IMR-90 (cell line): ENCODE data around the gene B3GNT5. TPM values are rescaled to one million over a fixed set of nuclear protein-coding genes. Genes with fewer than 3 reads are reported as not detected.

Source experiments
- ATAC-seq: fragments of 200-7000 bp; cut with Tn5 transposase; 2 replicates; pipeline ENCODE4 v1.9.1; 2020; ENCODE audit warnings: low read depth, mild to moderate bottlenecking, moderate library complexity
- BruUV-seq: library from RNA; stranded (reverse); fragments of 400-500 nt; replicated peaks from 2 replicates; lab custom pipeline; 2021; lab: Mats Ljungman, UMichigan
- CTCF ChIA-PET: fragments of 300-600 bp; formaldehyde crosslinking; extraction: SDS; loops from one replicate; lab custom pipeline; 2021; ENCODE audit warnings: antibody characterized with exemption; lab: Yijun Ruan, JAX
- POLR2A ChIA-PET: fragments of 300-600 bp; sonication (Branson Sonifier 250); formaldehyde crosslinking; loops from one replicate; lab custom pipeline; 2022; ENCODE audit warnings: antibody characterized with exemption; ENCODE audit not compliant: unreplicated experiment; lab: Charles Lee
- DNase-seq: peaks from one replicate; pipeline ENCODE4 v3.0.0; 2013
- H2AFZ ChIP-seq: replicated peaks from 2 replicates; pipeline ENCODE3; 2013; ENCODE audit warnings: low read length, mild to moderate bottlenecking; ENCODE audit not compliant: poor library complexity
- H2AK5ac ChIP-seq: 2 replicates; pipeline ENCODE4 v1.6.1; 2013; ENCODE audit warnings: low read depth, low read length, inconsistent platforms
- H2AK9ac ChIP-seq: replicated peaks from 2 replicates; pipeline ENCODE3; 2013; ENCODE audit warnings: mild to moderate bottlenecking, low read depth, low read length, moderate library complexity; ENCODE audit not compliant: poor library complexity
- H2BK120ac ChIP-seq: 2 replicates; pipeline ENCODE4 v1.6.1; 2013; ENCODE audit warnings: low read depth, low read length, inconsistent platforms
- H2BK15ac ChIP-seq: 3 replicates; pipeline ENCODE4 v1.6.1; 2013; ENCODE audit warnings: low read depth, low read length, inconsistent platforms
- H2BK20ac ChIP-seq: 2 replicates; pipeline ENCODE4 v1.6.1; 2013; ENCODE audit warnings: low read depth, mild to moderate bottlenecking, inconsistent platforms, low read length, moderate library complexity
- H2BK5ac ChIP-seq: 2 replicates; pipeline ENCODE4 v1.6.1; 2013; ENCODE audit warnings: mild to moderate bottlenecking, low read depth, low read length, inconsistent platforms; ENCODE audit not compliant: poor library complexity, severe bottlenecking
- H3K14ac ChIP-seq: replicated peaks from 2 replicates; pipeline ENCODE4 v1.6.1; 2013; ENCODE audit warnings: low read depth, low read length, inconsistent platforms
- H3K18ac ChIP-seq: 2 replicates; pipeline ENCODE4 v1.6.1; 2013; ENCODE audit warnings: low read depth, low read length, control low read depth
- H3K23ac ChIP-seq: 2 replicates; pipeline ENCODE4 v1.6.1; 2013; ENCODE audit warnings: low read depth, low read length, inconsistent platforms
- H3K27ac ChIP-seq: 2 replicates; pipeline ENCODE4 v1.5.1; 2013; ENCODE audit warnings: mild to moderate bottlenecking, control low read depth, low read length; ENCODE audit not compliant: insufficient read depth
- H3K27me3 ChIP-seq: 2 replicates; pipeline ENCODE4 v1.6.1; 2013; ENCODE audit warnings: low read length; ENCODE audit not compliant: control insufficient read depth, insufficient read depth
- H3K36me3 ChIP-seq: 2 replicates; pipeline ENCODE4 v1.6.1; 2013; ENCODE audit warnings: low read length, mixed read lengths; ENCODE audit not compliant: control insufficient read depth, insufficient read depth
- H3K4ac ChIP-seq: 2 replicates; pipeline ENCODE4 v1.6.1; 2013; ENCODE audit warnings: low read depth, low read length, inconsistent platforms
- H3K4me1 ChIP-seq: 2 replicates; pipeline ENCODE4 v1.6.1; 2013; ENCODE audit warnings: low read length, mixed read lengths; ENCODE audit not compliant: control insufficient read depth, insufficient read depth
- H3K4me2 ChIP-seq: 2 replicates; pipeline ENCODE4 v1.6.1; 2013; ENCODE audit warnings: low read depth, mild to moderate bottlenecking, control low read depth, low read length, moderate library complexity
- H3K4me3 ChIP-seq: 2 replicates; pipeline ENCODE4 v1.5.1; 2013; ENCODE audit warnings: low read depth, mild to moderate bottlenecking, control low read depth, low read length, moderate library complexity; ENCODE audit not compliant: insufficient read depth
- H3K56ac ChIP-seq: 2 replicates; pipeline ENCODE4 v1.6.1; 2013; ENCODE audit warnings: low read length, inconsistent platforms; ENCODE audit not compliant: insufficient read depth; ENCODE audit errors: extremely low read depth
- H3K79me1 ChIP-seq, 2 experiments: 2 replicates each; pipeline ENCODE4 v1.6.1; 2013; ENCODE audit warnings: low read length in 2 of 2, inconsistent platforms in 1 of 2, low read depth in 1 of 2
- H3K9ac ChIP-seq: 2 replicates; pipeline ENCODE4 v1.6.1; 2013; ENCODE audit warnings: low read depth, low read length, control low read depth
- H3K9me1 ChIP-seq: 2 replicates; pipeline ENCODE4 v1.6.1; 2013; ENCODE audit warnings: low read length, inconsistent platforms; ENCODE audit not compliant: insufficient read depth
- H3K9me3 ChIP-seq: 2 replicates; pipeline ENCODE4 v1.6.1; 2013; ENCODE audit warnings: low read length; ENCODE audit not compliant: control insufficient read depth, insufficient read depth
- H4K20me1 ChIP-seq: 2 replicates; pipeline ENCODE4 v1.6.1; 2013; ENCODE audit warnings: low read length, inconsistent platforms; ENCODE audit not compliant: insufficient read depth
- H4K5ac ChIP-seq: 2 replicates; pipeline ENCODE4 v1.6.1; 2013; ENCODE audit warnings: mild to moderate bottlenecking, low read depth, low read length, control low read depth
- H4K8ac ChIP-seq, 2 experiments: 2 replicates each; pipeline ENCODE4 v1.6.1; 2013; ENCODE audit warnings: low read depth in 2 of 2, low read length in 2 of 2, control low read depth in 1 of 2, inconsistent platforms in 1 of 2
- H4K91ac ChIP-seq: 2 replicates; pipeline ENCODE4 v1.6.1; 2013; ENCODE audit warnings: low read depth, low read length, inconsistent platforms; ENCODE audit not compliant: insufficient read depth
- CEBPB ChIP-seq: IDR thresholded peaks from 2 replicates; pipeline ENCODE4 v1.6.1; 2012; ENCODE audit warnings: low read depth, low read length, improper control_type of control experiment
- RAD21 ChIP-seq: IDR thresholded peaks from 2 replicates; pipeline ENCODE4 v1.6.1; 2012; ENCODE audit warnings: low read length, improper control_type of control experiment
- WGBS, 2 experiments: methylation state at CpG; one replicate each; pipeline versions ENCODE4 v1.1.5 to v1.1.7; 2013; ENCODE audit warnings: missing lambda C conversion rate in 2 of 2; ENCODE audit not compliant: insufficient read length in 1 of 2; ENCODE audit errors: extremely low coverage in 2 of 2; 5-methylcytosine and 5-hydroxymethylcytosine counted together
- dilution Hi-C: fragments of 300-500 bp; cut with HindIII; formaldehyde crosslinking; loops from one replicate; pipeline ENCODE4 v1.14.3; 2018; ENCODE audit warnings: low sequenced_read_pairs; ENCODE audit not compliant: unreplicated experiment
- in situ Hi-C: fragments of 300-500 bp; cut with MboI; formaldehyde crosslinking; loops from 3 replicates; pipeline ENCODE4 v1.14.3; 2019; ENCODE audit warnings: low sequenced_read_pairs, inconsistent platforms, mixed read lengths
- intact Hi-C: fragments of 100-400 bp; cut with micrococcal nuclease; formaldehyde crosslinking; loops from 2 replicates; pipeline ENCODE4 v1.10.0; 2022
- polyA plus RNA-seq, 3 experiments: library from polyadenylated mRNA; depleted of rRNA; stranded (reverse); fragments of >200 nt; gene quantifications; 2 replicates each; pipeline ENCODE4 v1.2.3, GENCODE V29; 2012; ENCODE audit warnings: low replicate concordance in 1 of 3
- total RNA-seq: library from RNA; depleted of rRNA; stranded (reverse); fragments of >200 nt; gene quantifications from 2 replicates; pipeline ENCODE4 v1.2.3, GENCODE V29; 2012

Gene B3GNT5
- total and polyA plus RNA-seq, 2 of the 4 experiments (the other 2 are of a cell fraction): 1.6 to 3.4 TPM

DNA sequence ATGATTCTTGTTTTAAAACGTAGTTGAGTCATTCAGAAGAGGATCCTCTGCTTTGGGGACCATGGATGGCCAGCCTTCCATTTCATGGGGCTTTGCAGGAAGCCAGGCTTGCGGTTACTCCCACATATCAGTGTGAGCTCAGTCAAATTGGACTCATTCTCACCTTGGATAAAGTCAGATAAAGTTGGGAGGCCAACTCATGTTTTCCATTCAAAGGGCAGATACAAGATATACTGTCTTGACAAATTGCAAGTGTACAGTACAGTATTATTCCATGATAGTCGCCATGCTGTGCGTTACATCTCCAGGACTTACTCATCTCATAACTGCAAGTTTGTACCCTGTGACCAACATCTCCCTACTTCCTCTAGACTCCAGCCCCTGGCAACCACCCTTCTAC, 25.5 kb upstream of the B3GNT5 start:
- H3K9ac ChIP-seq: no peak overlapping the region
- H2AK5ac ChIP-seq: no peak overlapping the region
- H4K8ac ChIP-seq: no peak overlapping the region
- no peak overlapping the region for H2BK5ac ChIP-seq
- intact Hi-C loops: no loop called here
- WGBS, 2 experiments: 100% methylated on average over 1 of the region's 4 CpGs; no CpG with 5 or more reads in 1 of the 2 experiments
- H3K79me1 ChIP-seq: no peaks in the 10 kb centered on the region
- dilution Hi-C loops: no loop called here
- no peak overlapping the region for H3K4ac ChIP-seq
- H3K4me3 ChIP-seq: no peak overlapping the region
- no peak for DNase-seq
- no peak overlapping the region for H2AFZ ChIP-seq
- no peak overlapping the region for H3K14ac ChIP-seq
- no peaks in the 10 kb centered on the region for H4K20me1 ChIP-seq
- no peaks in the 10 kb centered on the region for H3K4me1 ChIP-seq
- BruUV-seq: no TSS peak
- H3K23ac ChIP-seq: no peak overlapping the region
- no peaks in the 10 kb centered on the region for H3K36me3 ChIP-seq
- TF ChIP-seq RAD21 (no peak), CEBPB (no peak)
- no peak overlapping the region for H3K4me2 ChIP-seq
- H3K9me3 ChIP-seq: no peaks in the 10 kb centered on the region
- H3K9me1 ChIP-seq: no peaks in the 10 kb centered on the region
- H2AK9ac ChIP-seq: no peak overlapping the region
- no peak overlapping the region for H3K18ac ChIP-seq
- peaks cover 31% of the 10 kb centered on the region for H3K27me3 ChIP-seq
- no peak overlapping the region for H3K27ac ChIP-seq
- POLR2A ChIA-PET: no interaction called here
- in situ Hi-C loops: no loop called here
- H2BK15ac ChIP-seq: no peak overlapping the region
- ATAC-seq: no peak
- H4K5ac ChIP-seq: no peak overlapping the region
- CTCF ChIA-PET: no interaction called here
- no peak overlapping the region for H3K56ac ChIP-seq
- H4K91ac ChIP-seq: no peak overlapping the region
- no peak overlapping the region for H2BK120ac ChIP-seq
- no peak overlapping the region for H2BK20ac ChIP-seq
